H1 (cell line): ENCODE results near the gene ALK. TPM values are rescaled to one million over a fixed set of nuclear protein-coding genes. Genes with fewer than 3 reads are reported as not detected.

Experiments used
- FOSL1 ChIP-seq: IDR thresholded peaks from 2 replicates; pipeline ENCODE4 v1.6.1; 2011; ENCODE audit warnings: mild to moderate bottlenecking, low read depth, low read length, moderate library complexity; ENCODE audit not compliant: insufficient read depth
- MAX ChIP-seq: IDR thresholded peaks from 2 replicates; pipeline ENCODE4 v1.6.1; 2012; ENCODE audit warnings: inconsistent platforms
- RNF2 ChIP-seq: fragments of 200-900, 300-1000 bp; sonication (generic); IDR thresholded peaks from 2 replicates; pipeline ENCODE4 v1.7.1; 2016; ENCODE audit warnings: borderline replicate concordance, low read depth, mild to moderate bottlenecking, antibody characterized with exemption, low read length; ENCODE audit not compliant: poor library complexity, severe bottlenecking; ENCODE audit errors: missing control alignments
- SP4 ChIP-seq: IDR thresholded peaks from 2 replicates; pipeline ENCODE4 v1.6.1; 2012; ENCODE audit warnings: low read length, inconsistent platforms
- SRF ChIP-seq: IDR thresholded peaks from 2 replicates; pipeline ENCODE4 v1.6.1; 2011; ENCODE audit warnings: mild to moderate bottlenecking, low read depth, low read length, moderate library complexity
- TAF7 ChIP-seq: optimal IDR thresholded peaks from 2 replicates; pipeline ENCODE3; 2011; ENCODE audit warnings: low read depth, mild to moderate bottlenecking, inconsistent platforms, low read length, moderate library complexity, borderline replicate concordance
- TCF12 ChIP-seq: IDR thresholded peaks from 2 replicates; pipeline ENCODE4 v1.6.1; 2011; ENCODE audit warnings: low read depth, mild to moderate bottlenecking, low read length
- ZNF274 ChIP-seq: IDR thresholded peaks from 2 replicates; pipeline ENCODE4 v1.7.0; 2012; ENCODE audit warnings: low read length, borderline replicate concordance; ENCODE audit errors: extremely low read depth
- polyA plus RNA-seq, 7 experiments: library from polyadenylated mRNA; depleted of rRNA in 3 of 7; stranded (reverse) in 5 of 7; unstranded in 2 of 7; fragments of >200 nt in 5 of 7; fragments of 200-250 nt in 2 of 7; gene quantifications; 1 replicate in 5 of 7; 2 replicates in 1 of 7; 4 replicates in 1 of 7; pipeline versions ENCODE4 v1.2.1 to v1.2.3, GENCODE V29; 2011 to 2013; ENCODE audit warnings: missing spikeins in 2 of 7, mixed read lengths in 2 of 7
- total RNA-seq: library from RNA; stranded (reverse); fragmentation: NEBNext Ultra II Directional; extraction: Animal tissue kit (Norgen Biotek cat#: 25700); gene quantifications from 2 replicates; pipeline ENCODE4 v1.2.1, GENCODE V29; 2021

Gene ALK
- total and polyA plus RNA-seq, 2 of the 8 experiments (the other 6 are each of a cell fraction or from before 2014, with no cell fraction given), result 0.02 to 0.09 TPM

- no peak for TF ChIP-seq RNF2
- TF ChIP-seq TAF7, result no peak
- no peak for TF ChIP-seq ZNF274
- TF ChIP-seq TCF12, result no peak
- TF ChIP-seq FOSL1, result no peak
- no peak for TF ChIP-seq SRF
- no peak for TF ChIP-seq SP4
- TF ChIP-seq MAX, result no peak
Observed at GRCh38 chr2:29443151-29443550, 478.2 kb downstream of the ALK start (continued).
